HepG2 (cell line): ENCODE measurements around the gene DPEP1. TPM values are rescaled to one million over a fixed set of nuclear protein-coding genes. Genes with fewer than 3 reads are reported as not detected.

Experiments used
- DNMT1 ChIP-seq: sonication (generic); formaldehyde crosslinking; IDR thresholded peaks from 2 replicates; pipeline ENCODE4 v1.5.1; 2020; ENCODE audit warnings: mild to moderate bottlenecking, missing genetic modification reagents
- EEA1 ChIP-seq: sonication (generic); formaldehyde crosslinking; IDR thresholded peaks from 2 replicates; pipeline ENCODE4 v1.5.1; 2020; ENCODE audit warnings: mild to moderate bottlenecking, missing genetic modification reagents, borderline replicate concordance
- HNF4A ChIP-seq: sonication (generic); formaldehyde crosslinking; IDR thresholded peaks from 2 replicates; pipeline ENCODE4 v1.4.0; 2020; ENCODE audit warnings: missing genetic modification reagents
- IKZF4 ChIP-seq: sonication (generic); formaldehyde crosslinking; IDR thresholded peaks from 2 replicates; pipeline ENCODE4 v1.5.1; 2020; ENCODE audit warnings: borderline replicate concordance, mild to moderate bottlenecking, low read depth, missing genetic modification reagents; ENCODE audit errors: not compliant biosample characterization
- MTA1 ChIP-seq: sonication (generic); formaldehyde crosslinking; IDR thresholded peaks from 2 replicates; pipeline ENCODE4 v1.4.0; 2020; ENCODE audit warnings: missing genetic modification reagents, mild to moderate bottlenecking, borderline replicate concordance
- RFX1 ChIP-seq: fragments of 450-650 bp; IDR thresholded peaks from 2 replicates; pipeline ENCODE4 v1.6.1; 2017
- RFX3 ChIP-seq: IDR thresholded peaks from 2 replicates; pipeline ENCODE4 v1.6.1; 2016; ENCODE audit warnings: missing biosample characterization, missing genetic modification reagents
- SAP130 ChIP-seq: IDR thresholded peaks from 2 replicates; pipeline ENCODE4 v1.6.1; 2016; ENCODE audit warnings: low read depth
- SMAD1 ChIP-seq: sonication (generic); formaldehyde crosslinking; IDR thresholded peaks from 2 replicates; pipeline ENCODE4 v1.4.0; 2020; ENCODE audit warnings: missing genetic modification reagents, low read depth, mild to moderate bottlenecking, borderline replicate concordance
- TCF7 ChIP-seq: sonication (generic); IDR thresholded peaks from 2 replicates; pipeline ENCODE4 v1.6.1; 2016; ENCODE audit warnings: antibody characterized with exemption, low read depth
- ZBTB38 ChIP-seq: sonication (generic); formaldehyde crosslinking; IDR thresholded peaks from 2 replicates; pipeline ENCODE4 v1.5.1; 2020; ENCODE audit warnings: mild to moderate bottlenecking, missing genetic modification reagents
- ZNF44 ChIP-seq: sonication (generic); formaldehyde crosslinking; IDR thresholded peaks from 2 replicates; pipeline ENCODE4 v1.5.1; 2020; ENCODE audit warnings: mild to moderate bottlenecking, missing genetic modification reagents
- polyA plus RNA-seq, 8 experiments: library from polyadenylated mRNA; depleted of rRNA in 3 of 8; stranded (reverse) in 7 of 8; unstranded in 1 of 8; fragments of >200 nt; fragmentation: Illumina TruSeq in 4 of 8; extraction: Trizol in 4 of 8; gene quantifications; 2 replicates each; pipeline versions ENCODE4 v1.2.1 to v1.2.3, GENCODE V29; 2011 to 2016; ENCODE audit warnings: low read depth in 4 of 8, missing spikeins in 1 of 8, mixed read lengths in 1 of 8; ENCODE audit not compliant: insufficient read depth in 1 of 8
- total RNA-seq, 5 experiments: library from RNA; depleted of rRNA; stranded (reverse); fragments of >200 nt; fragmentation: Illumina TruSeq; extraction: Trizol; gene quantifications; 2 replicates each; pipeline ENCODE4 v1.2.3, GENCODE V29; 2016; ENCODE audit warnings: low read depth in 1 of 5
- TF ChIP-seq, protein P1 (sequence below): IDR thresholded peaks from 2 replicates; pipeline ENCODE4 v1.6.1; 2016; ENCODE audit warnings: missing compliant biosample characterization, missing genetic modification reagents, borderline replicate concordance
- TF ChIP-seq, protein P2 (sequence below): sonication (generic); formaldehyde crosslinking; IDR thresholded peaks from 2 replicates; pipeline ENCODE4 v1.4.0; 2020; ENCODE audit warnings: low read depth, missing genetic modification reagents
- TF ChIP-seq, protein P3 (sequence below): sonication (generic); formaldehyde crosslinking; IDR thresholded peaks from 2 replicates; pipeline ENCODE4 v1.8.0; 2022; ENCODE audit warnings: missing genetic modification reagents, mild to moderate bottlenecking, moderate library complexity, borderline replicate concordance
- TF ChIP-seq, protein P4 (sequence below): fragments of 450-650 bp; IDR thresholded peaks from 2 replicates; pipeline ENCODE4 v1.6.1; 2016
- TF ChIP-seq, protein P5 (sequence below): sonication (generic); formaldehyde crosslinking; IDR thresholded peaks from 2 replicates; pipeline ENCODE4 v1.5.0; 2020; ENCODE audit warnings: mild to moderate bottlenecking, missing genetic modification reagents, moderate library complexity

Gene DPEP1
- total and polyA plus RNA-seq, 2 of the 13 experiments (the other 11 are each of a cell fraction or from before 2014, with no cell fraction given) = 37.6 to 52.2 TPM

DNA sequence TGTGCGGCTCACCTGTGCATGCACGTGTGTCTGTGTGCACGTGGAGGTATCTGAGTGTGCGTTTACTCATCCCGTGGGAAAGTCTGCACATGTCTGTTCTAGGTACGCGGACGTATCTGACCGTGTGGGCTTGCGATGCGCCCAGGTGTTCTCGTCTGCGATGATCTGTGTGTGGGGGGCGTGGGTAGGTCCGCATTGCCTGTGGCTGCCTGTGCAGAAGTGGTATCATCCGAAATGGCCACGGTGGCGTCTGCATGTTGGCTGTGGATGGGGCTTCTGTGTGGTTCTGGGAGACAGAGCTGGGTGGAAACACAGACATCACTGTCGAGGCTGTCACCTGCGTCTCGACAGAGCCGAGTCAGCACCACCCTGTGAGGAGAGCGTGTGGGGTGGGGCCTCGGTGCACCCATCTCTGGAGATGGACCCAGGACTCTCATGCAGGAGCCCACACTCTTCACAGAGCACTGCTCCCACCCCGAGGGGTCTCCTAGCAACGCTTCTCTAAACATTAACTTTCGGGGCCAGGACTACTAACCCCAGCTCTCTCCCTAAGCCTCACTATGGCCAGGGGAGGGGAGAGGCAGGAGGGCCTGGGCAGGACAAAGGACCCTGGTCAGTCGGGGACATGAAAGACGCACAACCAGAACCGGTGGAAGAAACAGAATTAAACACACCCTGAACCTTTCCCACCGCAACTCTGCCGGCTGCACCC lies 8.4 kb downstream of the DPEP1 start (continued):
- TF ChIP-seq IKZF4 (CRISPR knock-in tag) = no peak
- 0 out of 2 replicates have a peak, but pooled peaks have one; percentile 4 for TF ChIP-seq HNF4A
- TF ChIP-seq SMAD1 (CRISPR knock-in tag) = 0 out of 2 replicates have a peak, but pooled peaks have one; percentile 45
- peak; percentile 31; the same call in 1 of the 2 replicates for TF ChIP-seq RFX3
- TF ChIP-seq, protein P1, sequence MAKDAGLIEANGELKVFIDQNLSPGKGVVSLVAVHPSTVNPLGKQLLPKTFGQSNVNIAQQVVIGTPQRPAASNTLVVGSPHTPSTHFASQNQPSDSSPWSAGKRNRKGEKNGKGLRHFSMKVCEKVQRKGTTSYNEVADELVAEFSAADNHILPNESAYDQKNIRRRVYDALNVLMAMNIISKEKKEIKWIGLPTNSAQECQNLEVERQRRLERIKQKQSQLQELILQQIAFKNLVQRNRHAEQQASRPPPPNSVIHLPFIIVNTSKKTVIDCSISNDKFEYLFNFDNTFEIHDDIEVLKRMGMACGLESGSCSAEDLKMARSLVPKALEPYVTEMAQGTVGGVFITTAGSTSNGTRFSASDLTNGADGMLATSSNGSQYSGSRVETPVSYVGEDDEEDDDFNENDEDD (CRISPR knock-in tag) = 0 out of 2 replicates have a peak, but pooled peaks have one; percentile 13
- TF ChIP-seq TCF7 = 0 out of 2 replicates have a peak, but pooled peaks have one; percentile 25
- TF ChIP-seq ZBTB38 (CRISPR knock-in tag) = peak; percentile 77
- TF ChIP-seq, protein P2, sequence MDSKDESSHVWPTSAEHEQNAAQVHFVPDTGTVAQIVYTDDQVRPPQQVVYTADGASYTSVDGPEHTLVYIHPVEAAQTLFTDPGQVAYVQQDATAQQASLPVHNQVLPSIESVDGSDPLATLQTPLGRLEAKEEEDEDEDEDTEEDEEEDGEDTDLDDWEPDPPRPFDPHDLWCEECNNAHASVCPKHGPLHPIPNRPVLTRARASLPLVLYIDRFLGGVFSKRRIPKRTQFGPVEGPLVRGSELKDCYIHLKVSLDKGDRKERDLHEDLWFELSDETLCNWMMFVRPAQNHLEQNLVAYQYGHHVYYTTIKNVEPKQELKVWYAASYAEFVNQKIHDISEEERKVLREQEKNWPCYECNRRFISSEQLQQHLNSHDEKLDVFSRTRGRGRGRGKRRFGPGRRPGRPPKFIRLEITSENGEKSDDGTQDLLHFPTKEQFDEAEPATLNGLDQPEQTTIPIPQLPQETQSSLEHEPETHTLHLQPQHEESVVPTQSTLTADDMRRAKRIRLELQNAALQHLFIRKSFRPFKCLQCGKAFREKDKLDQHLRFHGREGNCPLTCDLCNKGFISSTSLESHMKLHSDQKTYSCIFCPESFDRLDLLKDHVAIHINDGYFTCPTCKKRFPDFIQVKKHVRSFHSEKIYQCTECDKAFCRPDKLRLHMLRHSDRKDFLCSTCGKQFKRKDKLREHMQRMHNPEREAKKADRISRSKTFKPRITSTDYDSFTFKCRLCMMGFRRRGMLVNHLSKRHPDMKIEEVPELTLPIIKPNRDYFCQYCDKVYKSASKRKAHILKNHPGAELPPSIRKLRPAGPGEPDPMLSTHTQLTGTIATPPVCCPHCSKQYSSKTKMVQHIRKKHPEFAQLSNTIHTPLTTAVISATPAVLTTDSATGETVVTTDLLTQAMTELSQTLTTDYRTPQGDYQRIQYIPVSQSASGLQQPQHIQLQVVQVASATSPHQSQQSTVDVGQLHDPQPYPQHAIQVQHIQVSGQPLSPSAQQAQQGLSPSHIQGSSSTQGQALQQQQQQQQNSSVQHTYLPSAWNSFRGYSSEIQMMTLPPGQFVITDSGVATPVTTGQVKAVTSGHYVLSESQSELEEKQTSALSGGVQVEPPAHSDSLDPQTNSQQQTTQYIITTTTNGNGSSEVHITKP (CRISPR knock-in tag) = no peak
- TF ChIP-seq, protein P3, sequence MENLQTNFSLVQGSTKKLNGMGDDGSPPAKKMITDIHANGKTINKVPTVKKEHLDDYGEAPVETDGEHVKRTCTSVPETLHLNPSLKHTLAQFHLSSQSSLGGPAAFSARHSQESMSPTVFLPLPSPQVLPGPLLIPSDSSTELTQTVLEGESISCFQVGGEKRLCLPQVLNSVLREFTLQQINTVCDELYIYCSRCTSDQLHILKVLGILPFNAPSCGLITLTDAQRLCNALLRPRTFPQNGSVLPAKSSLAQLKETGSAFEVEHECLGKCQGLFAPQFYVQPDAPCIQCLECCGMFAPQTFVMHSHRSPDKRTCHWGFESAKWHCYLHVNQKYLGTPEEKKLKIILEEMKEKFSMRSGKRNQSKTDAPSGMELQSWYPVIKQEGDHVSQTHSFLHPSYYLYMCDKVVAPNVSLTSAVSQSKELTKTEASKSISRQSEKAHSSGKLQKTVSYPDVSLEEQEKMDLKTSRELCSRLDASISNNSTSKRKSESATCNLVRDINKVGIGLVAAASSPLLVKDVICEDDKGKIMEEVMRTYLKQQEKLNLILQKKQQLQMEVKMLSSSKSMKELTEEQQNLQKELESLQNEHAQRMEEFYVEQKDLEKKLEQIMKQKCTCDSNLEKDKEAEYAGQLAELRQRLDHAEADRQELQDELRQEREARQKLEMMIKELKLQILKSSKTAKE (CRISPR knock-in tag) = no peak
- TF ChIP-seq MTA1 = 0 out of 2 replicates have a peak, but pooled peaks have one; percentile 28
- 0 out of 2 replicates have a peak, but pooled peaks have one; percentile 13 for TF ChIP-seq SAP130 (CRISPR knock-in tag)
- 0 out of 2 replicates have a peak, but pooled peaks have one; percentile 71 for TF ChIP-seq DNMT1 (CRISPR knock-in tag)
- peak; percentile 68; the same call in 1 of the 2 replicates for TF ChIP-seq RFX1
- TF ChIP-seq EEA1 (CRISPR knock-in tag) = peak; percentile 18; the same call in 1 of the 2 replicates
- TF ChIP-seq, protein P4, sequence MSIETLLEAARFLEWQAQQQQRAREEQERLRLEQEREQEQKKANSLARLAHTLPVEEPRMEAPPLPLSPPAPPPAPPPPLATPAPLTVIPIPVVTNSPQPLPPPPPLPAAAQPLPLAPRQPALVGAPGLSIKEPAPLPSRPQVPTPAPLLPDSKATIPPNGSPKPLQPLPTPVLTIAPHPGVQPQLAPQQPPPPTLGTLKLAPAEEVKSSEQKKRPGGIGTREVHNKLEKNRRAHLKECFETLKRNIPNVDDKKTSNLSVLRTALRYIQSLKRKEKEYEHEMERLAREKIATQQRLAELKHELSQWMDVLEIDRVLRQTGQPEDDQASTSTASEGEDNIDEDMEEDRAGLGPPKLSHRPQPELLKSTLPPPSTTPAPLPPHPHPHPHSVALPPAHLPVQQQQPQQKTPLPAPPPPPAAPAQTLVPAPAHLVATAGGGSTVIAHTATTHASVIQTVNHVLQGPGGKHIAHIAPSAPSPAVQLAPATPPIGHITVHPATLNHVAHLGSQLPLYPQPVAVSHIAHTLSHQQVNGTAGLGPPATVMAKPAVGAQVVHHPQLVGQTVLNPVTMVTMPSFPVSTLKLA = peak; percentile 72
- TF ChIP-seq, protein P5, sequence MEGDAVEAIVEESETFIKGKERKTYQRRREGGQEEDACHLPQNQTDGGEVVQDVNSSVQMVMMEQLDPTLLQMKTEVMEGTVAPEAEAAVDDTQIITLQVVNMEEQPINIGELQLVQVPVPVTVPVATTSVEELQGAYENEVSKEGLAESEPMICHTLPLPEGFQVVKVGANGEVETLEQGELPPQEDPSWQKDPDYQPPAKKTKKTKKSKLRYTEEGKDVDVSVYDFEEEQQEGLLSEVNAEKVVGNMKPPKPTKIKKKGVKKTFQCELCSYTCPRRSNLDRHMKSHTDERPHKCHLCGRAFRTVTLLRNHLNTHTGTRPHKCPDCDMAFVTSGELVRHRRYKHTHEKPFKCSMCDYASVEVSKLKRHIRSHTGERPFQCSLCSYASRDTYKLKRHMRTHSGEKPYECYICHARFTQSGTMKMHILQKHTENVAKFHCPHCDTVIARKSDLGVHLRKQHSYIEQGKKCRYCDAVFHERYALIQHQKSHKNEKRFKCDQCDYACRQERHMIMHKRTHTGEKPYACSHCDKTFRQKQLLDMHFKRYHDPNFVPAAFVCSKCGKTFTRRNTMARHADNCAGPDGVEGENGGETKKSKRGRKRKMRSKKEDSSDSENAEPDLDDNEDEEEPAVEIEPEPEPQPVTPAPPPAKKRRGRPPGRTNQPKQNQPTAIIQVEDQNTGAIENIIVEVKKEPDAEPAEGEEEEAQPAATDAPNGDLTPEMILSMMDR = 0 out of 2 replicates have a peak, but pooled peaks have one; percentile 2
- no peak for TF ChIP-seq ZNF44
